GM12878 (cell line): ENCODE results near the gene SYT1. TPM values are rescaled to one million over a fixed set of nuclear protein-coding genes. Genes with fewer than 3 reads are reported as not detected.

ENCODE experiments used
- ATAC-seq: fragments of 200-7000 bp; cut with Tn5 transposase; 3 replicates; pipeline ENCODE4 v1.9.1; 2020; ENCODE audit warnings: mild to moderate bottlenecking, moderate library complexity
- BruUV-seq: library from RNA; stranded (reverse); fragments of 400-500 nt; replicated peaks from 2 replicates; lab custom pipeline; 2021; lab: Mats Ljungman, UMichigan
- CTCF ChIA-PET: fragments of 300-600 bp; sonication (Branson Sonifier 250); formaldehyde crosslinking; extraction: SDS; loops from one replicate; lab custom pipeline; 2021; ENCODE audit warnings: inconsistent platforms; lab: Yijun Ruan, JAX
- POLR2A ChIA-PET: fragments of 350-600 bp; formaldehyde crosslinking; extraction: SDS; loops from one replicate; lab custom pipeline; 2021; ENCODE audit warnings: inconsistent platforms; lab: Charles Lee
- RAD21 ChIA-PET: fragments of 300-600 bp; sonication (Branson Sonifier 250); formaldehyde crosslinking; loops from one replicate; lab custom pipeline; 2023; ENCODE audit warnings: antibody characterized with exemption; ENCODE audit not compliant: unreplicated experiment; lab: Charles Lee
- SMC1A ChIA-PET: fragments of 300-600 bp; sonication (Branson Sonifier 250); formaldehyde crosslinking; loops from one replicate; lab custom pipeline; 2023; ENCODE audit not compliant: unreplicated experiment, uncharacterized antibody; lab: Charles Lee
- DNase-seq: peaks from one replicate; pipeline ENCODE4 v3.0.0-alpha.2; 2011; ENCODE audit warnings: low read depth, low spot score
- FAIRE-seq: peaks from 3 replicates; lab custom pipeline; 2011; peaks lifted over from hg19 to GRCh38; lab: Jason Lieb, UNC
- H2AFZ ChIP-seq: 2 replicates; pipeline ENCODE4 v1.6.0; 2011; ENCODE audit warnings: low read depth, low read length, control low read depth; ENCODE audit not compliant: control insufficient read depth
- H3K27ac ChIP-seq: 2 replicates; pipeline ENCODE4 v1.5.1; 2011; ENCODE audit warnings: control low read depth; ENCODE audit not compliant: control insufficient read depth, insufficient read depth
- H3K27me3 ChIP-seq, 2 experiments: replicated peaks in 1 of 2; 2 replicates each; pipeline versions ENCODE4 v1.6.0 to v1.6.1; 2011; ENCODE audit warnings: low read length in 1 of 2; ENCODE audit not compliant: control insufficient read depth in 2 of 2, insufficient read depth in 2 of 2
- H3K36me3 ChIP-seq, 2 experiments: 2 replicates each; pipeline ENCODE4 v1.5.1; 2011; ENCODE audit warnings: low read length in 1 of 2; ENCODE audit not compliant: control insufficient read depth in 2 of 2, insufficient read depth in 2 of 2
- H3K4me1 ChIP-seq: 2 replicates; pipeline ENCODE4 v1.6.1; 2011; ENCODE audit warnings: mild to moderate bottlenecking, low read length, moderate library complexity, mixed read lengths; ENCODE audit not compliant: control insufficient read depth, insufficient read depth
- H3K4me2 ChIP-seq: 2 replicates; pipeline ENCODE4 v1.6.0; 2011; ENCODE audit warnings: control low read depth; ENCODE audit not compliant: control insufficient read depth, insufficient read depth
- H3K4me3 ChIP-seq: fragments of 200-600 bp; sonication (generic); 2 replicates; pipeline ENCODE4 v1.5.1; 2016
- H3K79me2 ChIP-seq: 2 replicates; pipeline ENCODE4 v1.6.0; 2011; ENCODE audit warnings: low read length; ENCODE audit not compliant: control insufficient read depth, insufficient read depth
- H3K9ac ChIP-seq: 2 replicates; pipeline ENCODE4 v1.8.0; 2011; ENCODE audit warnings: low read length, control low read depth, mixed read lengths; ENCODE audit not compliant: control insufficient read depth, insufficient read depth
- H3K9me3 ChIP-seq: replicated peaks from 3 replicates; pipeline ENCODE4 v1.5.1; 2011; ENCODE audit warnings: mild to moderate bottlenecking, low read length; ENCODE audit not compliant: control insufficient read depth, insufficient read depth
- H4K20me1 ChIP-seq: 2 replicates; pipeline ENCODE4 v1.6.0; 2011; ENCODE audit not compliant: control insufficient read depth, insufficient read depth
- EP300 ChIP-seq, 2 experiments: fragments of 150-350 bp in 1 of 2; IDR thresholded peaks; 2 replicates each; pipeline ENCODE4 v1.6.1; 2011 to 2012; ENCODE audit warnings: low read depth in 2 of 2, low read length in 2 of 2, borderline replicate concordance in 1 of 2, improper control_type of control experiment in 1 of 2, inconsistent platforms in 1 of 2; ENCODE audit not compliant: control insufficient read depth in 1 of 2
- FOS ChIP-seq: IDR thresholded peaks from 3 replicates; pipeline ENCODE4 v1.6.1; 2011; ENCODE audit warnings: borderline replicate concordance; ENCODE audit not compliant: insufficient read length; ENCODE audit errors: extremely low read depth
- IKZF1 ChIP-seq: fragments of 450-650 bp; conservative IDR thresholded peaks from 2 replicates; pipeline ENCODE4 v1.6.1; 2017; ENCODE audit warnings: antibody characterized with exemption, mild to moderate bottlenecking
- NFYB ChIP-seq: IDR thresholded peaks from 2 replicates; pipeline ENCODE4 v1.6.1; 2011; ENCODE audit warnings: low read depth, mild to moderate bottlenecking, low read length, improper control_type of control experiment, moderate library complexity; ENCODE audit not compliant: insufficient read depth
- PAX5 ChIP-seq: IDR thresholded peaks from 2 replicates; pipeline ENCODE4 v1.6.1; 2011; ENCODE audit warnings: low read depth, low read length, borderline replicate concordance
- PML ChIP-seq: IDR thresholded peaks from 2 replicates; pipeline ENCODE4 v1.6.1; 2012; ENCODE audit warnings: low read length, inconsistent platforms
- POLR2AphosphoS5 ChIP-seq: IDR thresholded peaks from 2 replicates; pipeline ENCODE4 v1.6.1; 2011; ENCODE audit warnings: mild to moderate bottlenecking, low read length, inconsistent platforms
- RCOR1 ChIP-seq: conservative IDR thresholded peaks from 2 replicates; pipeline ENCODE4 v1.6.1; 2012; ENCODE audit warnings: low read depth, low read length, improper control_type of control experiment
- TCF12 ChIP-seq: IDR thresholded peaks from 2 replicates; pipeline ENCODE4 v1.6.1; 2011; ENCODE audit warnings: low read depth, mild to moderate bottlenecking, low read length
- WRNIP1 ChIP-seq: IDR thresholded peaks from 2 replicates; pipeline ENCODE4 v1.6.1; 2011; ENCODE audit warnings: low read depth, low read length, improper control_type of control experiment, borderline replicate concordance
- YBX1 ChIP-seq: fragments of 450-650 bp; IDR thresholded peaks from 2 replicates; pipeline ENCODE4 v1.6.1; 2016; ENCODE audit warnings: antibody characterized with exemption
- ZNF274 ChIP-seq: IDR thresholded peaks from one replicate; pipeline ENCODE4 v1.8.0; 2011; ENCODE audit not compliant: insufficient read length, insufficient read depth
- ZNF622 ChIP-seq: fragments of 450-650 bp; IDR thresholded peaks from 2 replicates; pipeline ENCODE4 v1.6.1; 2017; ENCODE audit warnings: mild to moderate bottlenecking, inconsistent platforms
- WGBS: methylation state at CpG from one replicate; pipeline ENCODE4 v1.1.6; 2016; ENCODE audit warnings: low lambda C conversion rate; ENCODE audit not compliant: insufficient replicate concordance, insufficient coverage; ENCODE audit errors: missing lambda C conversion rate; 5-methylcytosine and 5-hydroxymethylcytosine counted together
- in situ Hi-C: fragments of 300-500 bp; cut with MboI; formaldehyde crosslinking; loops from 9 replicates; pipeline ENCODE4 v1.14.3; 2018; ENCODE audit warnings: mixed read lengths
- intact Hi-C: fragments of 100-400 bp; cut with micrococcal nuclease; formaldehyde crosslinking; loops from one replicate; pipeline ENCODE4 v1.14.2; 2022; ENCODE audit not compliant: unreplicated experiment
- polyA plus RNA-seq, 11 experiments: library from polyadenylated mRNA; depleted of rRNA in 4 of 11; unstranded in 6 of 11; stranded (reverse) in 5 of 11; fragments of >200 nt; fragmentation: Nextera tagmentation in 4 of 11; fragmentation: Illumina TruSeq in 1 of 11; extraction: Ambion mirVana in 4 of 11; extraction: Trizol in 1 of 11; gene quantifications; 1 replicate in 1 of 11; 2 replicates in 10 of 11; pipeline versions ENCODE4 v1.2.1 to v1.2.3, GENCODE V29; 2011 to 2016; ENCODE audit warnings: inconsistent platforms in 2 of 11, missing spikeins in 2 of 11, low read depth in 1 of 11
- total RNA-seq, 4 experiments: library from RNA; depleted of rRNA in 3 of 4; stranded (reverse); fragments of >200 nt in 3 of 4; fragmentation: Illumina TruSeq in 1 of 4; extraction: Trizol in 1 of 4; gene quantifications; 2 replicates each; pipeline versions ENCODE4 v1.2.1 to v1.2.3, GENCODE V29; 2013 to 2021
- TF ChIP-seq, protein P1 (sequence below): fragments of 450-650 bp; IDR thresholded peaks from 2 replicates; pipeline ENCODE4 v1.6.1; 2017; ENCODE audit warnings: mild to moderate bottlenecking, low read depth, inconsistent platforms; ENCODE audit not compliant: poor library complexity, severe bottlenecking
- TF ChIP-seq, protein P2 (sequence below): fragments of 450-650 bp; IDR thresholded peaks from 2 replicates; pipeline ENCODE4 v1.6.1; 2014; ENCODE audit warnings: mild to moderate bottlenecking
- TF ChIP-seq, protein P3 (sequence below): IDR thresholded peaks from 2 replicates; pipeline ENCODE4 v1.6.1; 2011; ENCODE audit warnings: borderline replicate concordance, low read depth, mild to moderate bottlenecking, moderate library complexity, mixed read lengths, low read length; ENCODE audit not compliant: insufficient read depth; ENCODE audit errors: extremely low read length

SYT1 gene
- total and polyA plus RNA-seq, 10 of the 15 experiments (the other 5 are each of a cell fraction or from before 2014, with no cell fraction given): 0.10 to 0.28 TPM; not detected in 8

DNA sequence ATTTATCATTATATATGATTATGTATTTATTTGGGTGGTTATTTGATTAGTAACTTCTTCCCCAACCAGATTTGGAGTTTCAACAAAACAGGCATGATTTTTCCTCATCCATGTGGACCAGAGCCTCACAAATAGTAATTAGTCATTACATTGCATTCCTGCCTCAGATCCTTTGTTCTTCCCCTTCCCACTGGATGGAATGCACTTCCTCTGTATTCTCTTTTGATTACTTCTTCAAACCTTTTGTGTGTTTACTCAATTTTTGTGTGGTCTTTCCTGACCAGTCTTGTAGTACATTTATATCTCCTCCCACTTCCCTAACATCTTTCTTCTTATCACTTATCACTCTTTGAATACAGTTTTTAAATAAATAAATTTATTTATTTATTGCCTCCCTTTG is 15.5 kb downstream of the SYT1 start (continued):
- no peak for TF ChIP-seq WRNIP1
- TF ChIP-seq POLR2AphosphoS5: no peak
- no peak for TF ChIP-seq ZNF274
- TF ChIP-seq, protein P1, sequence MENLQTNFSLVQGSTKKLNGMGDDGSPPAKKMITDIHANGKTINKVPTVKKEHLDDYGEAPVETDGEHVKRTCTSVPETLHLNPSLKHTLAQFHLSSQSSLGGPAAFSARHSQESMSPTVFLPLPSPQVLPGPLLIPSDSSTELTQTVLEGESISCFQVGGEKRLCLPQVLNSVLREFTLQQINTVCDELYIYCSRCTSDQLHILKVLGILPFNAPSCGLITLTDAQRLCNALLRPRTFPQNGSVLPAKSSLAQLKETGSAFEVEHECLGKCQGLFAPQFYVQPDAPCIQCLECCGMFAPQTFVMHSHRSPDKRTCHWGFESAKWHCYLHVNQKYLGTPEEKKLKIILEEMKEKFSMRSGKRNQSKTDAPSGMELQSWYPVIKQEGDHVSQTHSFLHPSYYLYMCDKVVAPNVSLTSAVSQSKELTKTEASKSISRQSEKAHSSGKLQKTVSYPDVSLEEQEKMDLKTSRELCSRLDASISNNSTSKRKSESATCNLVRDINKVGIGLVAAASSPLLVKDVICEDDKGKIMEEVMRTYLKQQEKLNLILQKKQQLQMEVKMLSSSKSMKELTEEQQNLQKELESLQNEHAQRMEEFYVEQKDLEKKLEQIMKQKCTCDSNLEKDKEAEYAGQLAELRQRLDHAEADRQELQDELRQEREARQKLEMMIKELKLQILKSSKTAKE: no peak
- TF ChIP-seq, all 136 proteins: peak for 0

DNA sequence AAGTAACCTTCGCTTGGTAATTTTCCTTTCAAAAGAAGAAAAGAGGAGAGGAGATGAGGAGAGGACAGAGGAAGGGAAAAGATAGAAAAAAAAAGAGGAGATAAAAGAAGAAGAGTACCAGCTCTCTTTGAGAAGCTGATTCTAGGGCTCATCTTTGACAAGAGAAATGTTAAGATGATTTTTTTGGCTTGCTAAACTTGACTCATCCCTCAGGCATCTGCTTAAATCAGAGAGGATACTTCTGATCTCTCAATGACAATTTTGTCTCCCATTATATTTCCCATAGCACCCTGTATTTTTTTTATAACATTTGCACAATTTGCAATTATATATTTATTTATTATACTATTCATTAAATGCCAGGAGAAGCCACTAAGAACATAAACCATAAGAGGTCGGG is 17.1 kb downstream of the SYT1 start:
- intact Hi-C loops: no loop called here
- DNase-seq: no peak
- ChIA-PET CTCF (no interaction called here), SMC1A (interaction anchor here (1.3 kb wide), 1 partner anchor 311 kb away, joined by 3 read pairs; no protein-coding TSS in a partner anchor)
- no peak overlapping the region for H2AFZ ChIP-seq
- no peak overlapping the region for H3K4me3 ChIP-seq
- no peaks in the 10 kb centered on the region for H3K79me2 ChIP-seq
- no peak for TF ChIP-seq PAX5
- no peak for TF ChIP-seq YBX1
- TF ChIP-seq TCF12: no peak
- TF ChIP-seq FOS: no peak
- TF ChIP-seq PML: no peak
- no peak for TF ChIP-seq NFYB
- TF ChIP-seq ZNF622: no peak
- no peak for TF ChIP-seq EP300 (IDR thresholded peaks at IDR 0.05; ENCODE audit: borderline replicate concordance in 1 of 2, control insufficient read depth in 1 of 2, low read depth in 2 of 2, low read length in 2 of 2)
- TF ChIP-seq, protein P2, sequence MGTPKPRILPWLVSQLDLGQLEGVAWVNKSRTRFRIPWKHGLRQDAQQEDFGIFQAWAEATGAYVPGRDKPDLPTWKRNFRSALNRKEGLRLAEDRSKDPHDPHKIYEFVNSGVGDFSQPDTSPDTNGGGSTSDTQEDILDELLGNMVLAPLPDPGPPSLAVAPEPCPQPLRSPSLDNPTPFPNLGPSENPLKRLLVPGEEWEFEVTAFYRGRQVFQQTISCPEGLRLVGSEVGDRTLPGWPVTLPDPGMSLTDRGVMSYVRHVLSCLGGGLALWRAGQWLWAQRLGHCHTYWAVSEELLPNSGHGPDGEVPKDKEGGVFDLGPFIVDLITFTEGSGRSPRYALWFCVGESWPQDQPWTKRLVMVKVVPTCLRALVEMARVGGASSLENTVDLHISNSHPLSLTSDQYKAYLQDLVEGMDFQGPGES: no peak
- no peak for TF ChIP-seq RCOR1
- no peak for TF ChIP-seq IKZF1
- TF ChIP-seq, protein P3, sequence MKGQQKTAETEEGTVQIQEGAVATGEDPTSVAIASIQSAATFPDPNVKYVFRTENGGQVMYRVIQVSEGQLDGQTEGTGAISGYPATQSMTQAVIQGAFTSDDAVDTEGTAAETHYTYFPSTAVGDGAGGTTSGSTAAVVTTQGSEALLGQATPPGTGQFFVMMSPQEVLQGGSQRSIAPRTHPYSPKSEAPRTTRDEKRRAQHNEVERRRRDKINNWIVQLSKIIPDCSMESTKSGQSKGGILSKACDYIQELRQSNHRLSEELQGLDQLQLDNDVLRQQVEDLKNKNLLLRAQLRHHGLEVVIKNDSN: no peak
- TF ChIP-seq, all 136 proteins: peak for 0
- H3K9me3 ChIP-seq: no peaks in the 10 kb centered on the region
- ChIA-PET POLR2A (no interaction called here), RAD21 (no interaction called here)
- no peaks in the 10 kb centered on the region for H3K27me3 ChIP-seq
- BruUV-seq: no TSS peak
- no peaks in the 10 kb centered on the region for H3K36me3 ChIP-seq
- no peak for ATAC-seq
- no peaks in the 10 kb centered on the region for H3K4me1 ChIP-seq
- no peak for FAIRE-seq
- in situ Hi-C loops: no loop called here
- no peak overlapping the region for H3K27ac ChIP-seq
- 0% methylated on average over 2 of the region's 2 CpGs for WGBS
- H3K4me2 ChIP-seq: no peak overlapping the region
- H3K9ac ChIP-seq: no peak overlapping the region
- H4K20me1 ChIP-seq: no peaks in the 10 kb centered on the region
